GM18907 (cell line): ENCODE data around the gene GTF2I.
"Not testable (repeated sequence)": the region's sequence is repeated elsewhere in the genome, so short reads cannot be mapped to it uniquely, and the experiment has no call there.

Source experiments
- ATAC-seq: cut with Tn5 transposase; IDR thresholded peaks from one replicate; pipeline ENCODE4 v1.9.1; 2021; ENCODE audit warnings: mild to moderate bottlenecking, moderate library complexity; ENCODE audit not compliant: unreplicated experiment

Gene GTF2I

GRCh38 chr7:74773760-74774750, 116.5 kb downstream of the GTF2I start, which contains the start of gene NCF1:
TSS of gene NCF1 (plus strand) at chr7:74774011. CDS start at chr7:74774032, 21 bp downstream.
- ATAC-seq, result peak; percentile 85

- peak; percentile 31 for ATAC-seq
Measured at GRCh38 chr7:74775111-74775510, 117.6 kb downstream of the GTF2I start.

GRCh38 chr7:74779053-74779452, 121.5 kb downstream of the GTF2I start:
- ATAC-seq, result not testable (repeated sequence)

- not testable (repeated sequence) for ATAC-seq
Measured at GRCh38 chr7:74781746-74782145, 124.2 kb downstream of the GTF2I start.

- ATAC-seq, result not testable (repeated sequence)
Measured at GRCh38 chr7:74783595-74783994, 126.1 kb downstream of the GTF2I start.

- peak; percentile 92 for ATAC-seq
Measured at GRCh38 chr7:74788369-74789150, 131.0 kb downstream of the GTF2I start.

- not testable (repeated sequence) for ATAC-seq
Measured at GRCh38 chr7:74789200-74789736, 131.8 kb downstream of the GTF2I start.

GRCh38 chr7:74797848-74798622, 140.5 kb downstream of the GTF2I start:
- ATAC-seq, result not testable (repeated sequence)

- not testable (repeated sequence) for ATAC-seq
Measured at GRCh38 chr7:74798644-74799043, 141.1 kb downstream of the GTF2I start.
